Brain microvascular endothelial cell (primary cell): ENCODE data around the gene TSPAN8.

ENCODE experiments used
- DNase-seq: peaks from one replicate; pipeline ENCODE4 v3.0.0-alpha.2; 2020
- H3K27ac ChIP-seq: fragments of 250-450 bp; sonication (Bioruptor Pico); 2 replicates; pipeline ENCODE4 v1.5.1; 2020; ENCODE audit warnings: mild to moderate bottlenecking, moderate library complexity
- H3K27me3 ChIP-seq: fragments of 250-450 bp; sonication (Bioruptor Pico); replicated peaks from 2 replicates; pipeline ENCODE4 v1.5.1; 2020; ENCODE audit warnings: mild to moderate bottlenecking
- H3K36me3 ChIP-seq: fragments of 250-450 bp; sonication (Bioruptor Pico); replicated peaks from 2 replicates; pipeline ENCODE4 v1.5.1; 2020; ENCODE audit warnings: mild to moderate bottlenecking
- H3K4me3 ChIP-seq: 2 replicates; pipeline ENCODE4 v1.5.1; 2011; ENCODE audit warnings: low read depth, mild to moderate bottlenecking, control low read depth, low read length, moderate library complexity
- CTCF ChIP-seq: IDR thresholded peaks from 2 replicates; pipeline ENCODE4 v1.5.1; 2011; ENCODE audit warnings: low read depth, mild to moderate bottlenecking, moderate library complexity, low read length, control low read depth, inconsistent platforms; ENCODE audit errors: missing control alignments
- in situ Hi-C: cut with HindIII; loops from 2 replicates; pipeline ENCODE4 v1.10.0; 2017; ENCODE audit warnings: low sequenced_read_pairs, low pct_ligation_motif_present

The TSPAN8 gene

GRCh38 chr12:71157601-71158233, at the start of gene TSPAN8:
Gene TSPAN8 (minus strand): TSS chr12:71157999. CDS start chr12:71157678, 321 bp downstream.
- Histone ChIP-seq H3K36me3 (no peaks in the 10 kb centered on the region), H3K27ac (no peak within 1 kb of the TSS), H3K4me3 (no peak within 1 kb of the TSS), H3K27me3 (no peaks in the 10 kb centered on the region)
- DNase-seq: no peak
- in situ Hi-C loops: no loop called here
- no peak for TF ChIP-seq CTCF

- in situ Hi-C loops: no loop called here
- H3K27ac ChIP-seq: no peak overlapping the region
- H3K27me3 ChIP-seq: no peaks in the 10 kb centered on the region
- no peak overlapping the region for H3K4me3 ChIP-seq
- no peak for DNase-seq
- no peaks in the 10 kb centered on the region for H3K36me3 ChIP-seq
- TF ChIP-seq CTCF: no peak
These were observed 43.4 kb upstream of the TSPAN8 start for GRCh38 chr12:71201136-71201679.

- in situ Hi-C loops: no loop called here
- Histone ChIP-seq H3K36me3 (no peaks in the 10 kb centered on the region), H3K4me3 (no peak overlapping the region), H3K27ac (no peak overlapping the region), H3K27me3 (no peaks in the 10 kb centered on the region)
- no peak for DNase-seq
- TF ChIP-seq CTCF: no peak
These were observed 42.9 kb upstream of the TSPAN8 start for GRCh38 chr12:71200706-71201105.

GRCh38 chr12:71197460-71197859, 39.7 kb upstream of the TSPAN8 start:
- no peak for DNase-seq
- Histone ChIP-seq H3K27ac (no peak overlapping the region), H3K27me3 (no peaks in the 10 kb centered on the region), H3K36me3 (no peaks in the 10 kb centered on the region), H3K4me3 (no peak overlapping the region)
- in situ Hi-C loops: no loop called here
- TF ChIP-seq CTCF: no peak

- Histone ChIP-seq H3K27ac (no peak overlapping the region), H3K36me3 (no peaks in the 10 kb centered on the region), H3K4me3 (no peak overlapping the region), H3K27me3 (no peaks in the 10 kb centered on the region)
- DNase-seq: no peak
- TF ChIP-seq CTCF: no peak
- in situ Hi-C loops: no loop called here
These were observed 37.6 kb upstream of the TSPAN8 start for GRCh38 chr12:71195338-71195896.
